Spleen (tissue), 7 donors: ENCODE results near the gene EMC1.

Experiments
- POLR2AphosphoS5 ChIP-seq, 3 donors: sonication (generic); formaldehyde crosslinking; IDR thresholded peaks; one replicate each; pipeline ENCODE4 v1.5.1; 2017; ENCODE audit warnings: antibody characterized with exemption in 3 of 3
- TF ChIP-seq, protein P1 (sequence below), 11 experiments: fragments of 200-600 bp in 7 of 11; fragments of 450-650 bp in 4 of 11; sonication (generic) in 4 of 11; IDR thresholded peaks in 8 of 11; conservative IDR thresholded peaks in 3 of 11; 1 replicate in 7 of 11; 2 replicates in 4 of 11; pipeline versions ENCODE4 v1.4.0 to v1.8.0; 2016 to 2021; ENCODE audit warnings: antibody characterized with exemption in 11 of 11, inconsistent platforms in 4 of 11, mild to moderate bottlenecking in 1 of 11
- donor health status: DM: no; HTN: no; CAD: no; lungs with moderate emphysema.
- donor health status: DM: no; HTN: no; CAD: no.
- donor health status: DM: no; HTN: no; CAD: no.

DNA sequence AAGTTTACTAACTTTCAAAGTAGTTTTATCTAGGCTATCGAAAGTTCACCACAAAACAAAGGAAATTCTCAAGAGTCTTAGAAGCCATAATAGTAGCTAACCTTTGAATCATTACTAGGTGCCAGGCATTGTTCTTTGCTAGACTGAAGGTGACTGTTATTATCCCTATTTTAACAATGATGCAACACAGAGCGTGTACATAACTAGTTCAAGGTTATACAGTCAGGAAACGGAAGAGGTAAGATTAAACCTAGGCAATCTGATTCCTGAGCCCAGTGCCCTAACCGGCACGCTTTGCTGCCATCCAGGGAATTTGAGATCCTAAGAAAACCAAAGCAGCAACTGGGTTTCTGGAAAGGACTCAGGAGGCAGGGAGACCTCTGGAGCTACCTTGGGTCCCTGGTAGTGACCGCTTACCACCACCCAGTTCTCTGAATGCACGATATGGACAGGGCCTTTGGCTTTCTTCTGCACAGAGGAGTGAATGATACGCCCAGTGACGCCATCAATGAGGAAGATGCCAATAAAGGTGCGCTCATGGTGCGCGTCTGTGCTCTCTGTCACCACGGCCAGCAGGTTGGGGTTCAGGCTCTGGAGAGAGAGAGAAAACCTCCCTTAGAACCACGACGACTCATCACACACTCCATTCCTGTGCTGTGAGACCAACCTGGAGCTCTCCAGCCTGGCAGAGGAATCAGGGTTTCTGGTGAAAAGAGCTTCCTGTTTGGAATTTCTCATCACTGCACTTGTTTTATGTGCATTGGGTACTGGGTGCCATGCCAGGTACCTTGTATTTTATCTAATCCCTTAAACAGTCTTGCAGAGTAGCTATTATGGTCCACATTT, 28.1 kb downstream of the EMC1 start:
- TF ChIP-seq, protein P1, sequence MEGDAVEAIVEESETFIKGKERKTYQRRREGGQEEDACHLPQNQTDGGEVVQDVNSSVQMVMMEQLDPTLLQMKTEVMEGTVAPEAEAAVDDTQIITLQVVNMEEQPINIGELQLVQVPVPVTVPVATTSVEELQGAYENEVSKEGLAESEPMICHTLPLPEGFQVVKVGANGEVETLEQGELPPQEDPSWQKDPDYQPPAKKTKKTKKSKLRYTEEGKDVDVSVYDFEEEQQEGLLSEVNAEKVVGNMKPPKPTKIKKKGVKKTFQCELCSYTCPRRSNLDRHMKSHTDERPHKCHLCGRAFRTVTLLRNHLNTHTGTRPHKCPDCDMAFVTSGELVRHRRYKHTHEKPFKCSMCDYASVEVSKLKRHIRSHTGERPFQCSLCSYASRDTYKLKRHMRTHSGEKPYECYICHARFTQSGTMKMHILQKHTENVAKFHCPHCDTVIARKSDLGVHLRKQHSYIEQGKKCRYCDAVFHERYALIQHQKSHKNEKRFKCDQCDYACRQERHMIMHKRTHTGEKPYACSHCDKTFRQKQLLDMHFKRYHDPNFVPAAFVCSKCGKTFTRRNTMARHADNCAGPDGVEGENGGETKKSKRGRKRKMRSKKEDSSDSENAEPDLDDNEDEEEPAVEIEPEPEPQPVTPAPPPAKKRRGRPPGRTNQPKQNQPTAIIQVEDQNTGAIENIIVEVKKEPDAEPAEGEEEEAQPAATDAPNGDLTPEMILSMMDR (IDR thresholded peaks at IDR 0.05 in 8 of 11, conservative IDR thresholded peaks at IDR 0.05 in 3 of 11), result no peak
- TF ChIP-seq POLR2AphosphoS5 (IDR thresholded peaks at IDR 0.05), result no peak
